ENCODE results near the gene LPCAT1. TPM values are rescaled to one million over a fixed set of nuclear protein-coding genes. Genes with fewer than 3 reads are reported as not detected.
A peak's percentile ranks its signal among the peaks of the same experiment; 100 is the strongest.

The LPCAT1 gene
- total RNA-seq, 1 donor, result 27.1 TPM

- H3K4me3 ChIP-seq (ENCODE audit: low read length), result no peak overlapping the region
- no peaks in the 10 kb centered on the region for H3K9me3 ChIP-seq (ENCODE audit: low read depth, low read length)
- peaks cover 70% of the 10 kb centered on the region for H3K4me1 ChIP-seq (ENCODE audit: insufficient read depth, low read length)
- no peaks in the 10 kb centered on the region for H3K27me3 ChIP-seq (ENCODE audit: insufficient read depth, low read length)
These were observed 19.1 kb downstream of the LPCAT1 start for GRCh38 chr5:1504617-1505016.

GRCh38 chr5:1504069-1504595, 19.6 kb downstream of the LPCAT1 start:
- H3K27me3 ChIP-seq (ENCODE audit: insufficient read depth, low read length), result no peaks in the 10 kb centered on the region
- H3K4me1 ChIP-seq (ENCODE audit: insufficient read depth, low read length), result peaks cover 75% of the 10 kb centered on the region
- H3K4me3 ChIP-seq (ENCODE audit: low read length), result no peak overlapping the region

GRCh38 chr5:1503241-1504068, 20.3 kb downstream of the LPCAT1 start:
- Histone ChIP-seq H3K9me3 (ENCODE audit: low read depth, low read length) (no peaks in the 10 kb centered on the region), H3K4me1 (ENCODE audit: insufficient read depth, low read length) (peaks cover 82% of the 10 kb centered on the region), H3K27me3 (ENCODE audit: insufficient read depth, low read length) (no peaks in the 10 kb centered on the region), H3K4me3 (ENCODE audit: low read length) (no peak overlapping the region)

More at GRCh38 chr5:1504069-1504595, 19.6 kb downstream of the LPCAT1 start:
- no peaks in the 10 kb centered on the region for H3K9me3 ChIP-seq (ENCODE audit: low read depth, low read length)

DNA sequence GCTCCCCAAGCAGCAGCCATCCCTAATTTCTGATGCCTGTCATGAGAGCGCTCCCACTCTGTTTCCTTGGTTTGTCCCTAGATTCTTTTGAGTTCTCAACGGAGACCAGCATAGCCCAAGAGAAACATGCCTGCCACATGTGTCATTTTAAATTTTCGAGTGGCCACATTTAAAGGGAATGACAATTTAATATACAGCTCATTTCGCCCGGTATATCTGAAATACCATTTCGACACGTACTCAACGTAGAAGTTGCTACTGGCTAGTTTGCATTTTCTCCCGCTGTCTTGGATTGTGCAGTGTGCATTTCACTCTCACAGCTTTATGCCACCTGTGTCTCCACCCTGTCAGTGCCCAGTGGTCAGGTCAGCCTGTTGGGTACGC, 21.0 kb downstream of the LPCAT1 start:
- Histone ChIP-seq H3K4me3 (ENCODE audit: low read length) (no peak overlapping the region), H3K4me1 (ENCODE audit: insufficient read depth, low read length) (peaks cover 89% of the 10 kb centered on the region), H3K27me3 (ENCODE audit: insufficient read depth, low read length) (no peaks in the 10 kb centered on the region), H3K9me3 (ENCODE audit: low read depth, low read length) (no peaks in the 10 kb centered on the region)

DNA sequence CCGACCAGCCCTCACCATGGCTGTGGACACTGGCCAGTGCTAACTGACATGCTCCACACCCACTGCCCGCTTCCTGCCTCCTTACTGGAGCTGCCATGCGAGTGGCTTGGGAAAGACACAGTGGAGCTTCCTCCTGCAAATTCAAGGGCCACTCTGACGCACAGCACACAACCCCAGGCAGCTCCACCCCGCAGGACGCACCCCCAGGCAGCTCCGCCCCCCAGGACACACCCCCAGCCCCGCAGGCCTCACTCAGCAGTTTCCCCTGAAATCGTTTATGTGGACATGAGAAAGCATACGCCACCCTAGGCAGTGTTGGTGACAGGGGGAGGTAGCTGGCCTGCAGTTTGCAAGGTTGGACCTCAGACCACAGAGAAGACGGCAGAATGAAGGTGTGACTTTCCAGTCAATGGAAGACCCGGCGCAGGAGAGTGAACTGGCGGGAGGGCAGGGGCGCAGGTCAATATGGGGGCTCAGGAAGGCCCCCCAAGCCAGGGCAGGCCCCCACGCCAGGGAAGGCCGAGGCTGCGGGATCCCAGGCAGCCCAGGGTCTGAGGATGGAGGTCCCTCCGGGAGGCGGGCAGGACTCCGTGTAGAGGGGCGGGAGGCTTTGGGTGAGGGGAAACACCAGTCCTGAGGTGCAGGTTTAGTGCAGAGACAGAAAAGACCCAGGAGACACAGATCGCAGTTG, 21.6 kb downstream of the LPCAT1 start:
- no peaks in the 10 kb centered on the region for H3K27me3 ChIP-seq (ENCODE audit: insufficient read depth, low read length)
- no peaks in the 10 kb centered on the region for H3K9me3 ChIP-seq (ENCODE audit: low read depth, low read length)
- H3K4me3 ChIP-seq (ENCODE audit: low read length), result no peak overlapping the region
- peaks cover 94% of the 10 kb centered on the region for H3K4me1 ChIP-seq (ENCODE audit: insufficient read depth, low read length)

DNA sequence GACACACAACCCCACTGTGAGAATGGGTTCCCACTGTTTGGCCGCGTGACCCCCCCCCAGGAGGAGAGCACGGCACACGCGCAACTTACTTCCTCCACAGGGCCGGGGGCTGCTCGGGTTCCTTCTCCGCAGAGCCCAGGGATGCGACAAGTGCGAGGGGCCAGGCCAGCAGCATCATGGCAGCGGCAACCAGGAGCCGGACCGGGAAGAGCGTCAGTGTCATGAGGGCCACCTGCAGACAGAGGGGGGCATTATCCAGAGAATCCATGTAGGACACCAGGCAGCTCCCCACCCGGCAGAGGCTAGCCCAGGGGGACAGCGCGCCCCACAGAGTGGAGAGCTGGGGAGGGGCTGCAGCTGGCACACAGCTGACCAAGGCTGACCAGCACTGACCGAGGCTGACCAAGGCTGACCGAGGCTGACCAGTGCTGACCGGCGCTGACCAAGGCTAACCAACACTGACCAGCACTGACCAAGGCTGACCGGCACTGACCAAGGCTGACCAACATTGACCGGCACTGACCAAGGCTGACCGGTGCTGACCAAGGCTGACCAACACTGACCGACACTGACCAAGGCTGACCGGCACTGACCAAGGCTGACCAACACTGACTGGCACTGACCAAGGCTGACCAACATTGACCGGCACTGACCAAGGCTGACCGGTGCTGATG, 22.3 kb downstream of the LPCAT1 start:
- Histone ChIP-seq H3K4me3 (ENCODE audit: low read length) (no peak overlapping the region), H3K27me3 (ENCODE audit: insufficient read depth, low read length) (no peaks in the 10 kb centered on the region), H3K9me3 (ENCODE audit: low read depth, low read length) (no peaks in the 10 kb centered on the region), H3K4me1 (ENCODE audit: insufficient read depth, low read length) (peaks cover 97% of the 10 kb centered on the region)

GRCh38 chr5:1500411-1501091, 23.2 kb downstream of the LPCAT1 start:
- Histone ChIP-seq H3K4me3 (ENCODE audit: low read length) (no peak overlapping the region), H3K27me3 (ENCODE audit: insufficient read depth, low read length) (no peaks in the 10 kb centered on the region), H3K4me1 (ENCODE audit: insufficient read depth, low read length) (peaks cover 97% of the 10 kb centered on the region), H3K9me3 (ENCODE audit: low read depth, low read length) (no peaks in the 10 kb centered on the region)

- Histone ChIP-seq H3K4me3 (ENCODE audit: low read length) (no peak overlapping the region), H3K9me3 (ENCODE audit: low read depth, low read length) (no peaks in the 10 kb centered on the region), H3K4me1 (ENCODE audit: insufficient read depth, low read length) (peaks cover 97% of the 10 kb centered on the region), H3K27me3 (ENCODE audit: insufficient read depth, low read length) (no peaks in the 10 kb centered on the region)
These were observed 23.9 kb downstream of the LPCAT1 start for GRCh38 chr5:1499851-1500250.

DNA sequence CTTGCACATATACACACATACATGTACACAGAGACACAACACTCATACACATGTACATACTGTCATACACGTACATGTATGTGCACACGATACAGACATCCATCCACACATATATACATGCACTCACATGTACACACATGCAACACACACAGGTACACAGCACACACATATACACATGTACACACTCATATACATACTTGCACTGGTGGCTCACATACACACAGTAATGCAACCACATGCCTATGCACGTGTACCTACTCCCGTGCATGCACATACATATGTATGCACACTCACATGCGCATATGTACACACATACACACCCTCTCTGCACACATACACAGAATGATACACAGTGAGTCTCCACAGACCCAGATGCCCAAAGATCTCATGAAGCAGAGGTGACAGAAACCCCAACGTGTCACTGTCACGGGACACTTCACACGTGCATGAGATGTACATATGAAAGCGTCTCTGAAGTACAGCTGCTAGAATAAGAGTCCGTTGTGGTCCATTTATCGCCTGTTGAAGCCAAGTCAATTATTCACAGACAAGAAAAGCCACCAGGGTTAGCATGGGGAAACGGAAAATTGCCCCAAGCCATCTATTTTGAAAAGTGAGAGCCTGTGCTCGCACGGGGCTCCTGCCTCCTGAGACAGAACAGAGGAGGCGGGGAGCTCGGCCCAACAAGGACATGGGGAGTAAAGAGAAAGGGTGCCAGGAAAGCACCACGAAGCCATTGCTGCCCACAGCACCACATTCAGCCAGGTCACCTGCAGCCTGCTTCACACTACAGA, 24.9 kb downstream of the LPCAT1 start:
- no peaks in the 10 kb centered on the region for H3K9me3 ChIP-seq (ENCODE audit: low read depth, low read length)
- no peak overlapping the region for H3K4me3 ChIP-seq (ENCODE audit: low read length)
- no peaks in the 10 kb centered on the region for H3K27me3 ChIP-seq (ENCODE audit: insufficient read depth, low read length)
- peaks cover 97% of the 10 kb centered on the region for H3K4me1 ChIP-seq (ENCODE audit: insufficient read depth, low read length)

GRCh38 chr5:1497795-1498622, 25.8 kb downstream of the LPCAT1 start:
- H3K4me3 ChIP-seq (ENCODE audit: low read length), result no peak overlapping the region
- no peaks in the 10 kb centered on the region for H3K9me3 ChIP-seq (ENCODE audit: low read depth, low read length)
- peaks cover 97% of the 10 kb centered on the region for H3K4me1 ChIP-seq (ENCODE audit: insufficient read depth, low read length)

DNA sequence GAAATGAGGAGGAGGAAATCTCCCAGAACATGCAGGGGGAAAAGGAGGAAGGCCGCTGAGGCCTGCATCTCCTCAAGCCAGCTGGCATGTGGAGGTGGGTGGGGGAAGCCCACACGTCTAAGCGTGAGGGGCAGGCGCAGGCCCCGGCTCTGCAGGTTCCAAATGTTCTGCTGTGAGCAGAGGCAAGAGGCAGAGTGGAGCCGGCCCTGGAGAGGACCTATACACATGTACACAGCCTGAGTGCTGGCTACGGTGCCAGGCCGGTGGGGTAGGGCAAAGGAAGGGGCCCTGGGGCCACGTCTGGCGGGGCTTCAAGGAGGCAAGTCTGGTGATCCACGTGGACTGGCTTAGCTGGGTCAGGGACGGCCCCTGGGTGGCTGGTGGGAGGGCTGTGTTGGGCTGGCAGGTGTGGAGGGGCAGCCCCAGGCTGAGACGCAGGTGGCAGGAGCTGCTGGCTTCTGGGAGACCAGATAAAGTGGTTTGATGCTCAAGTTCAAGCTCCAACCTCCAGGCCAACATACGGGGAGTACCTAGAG, 26.4 kb downstream of the LPCAT1 start:
- no peak overlapping the region for H3K4me3 ChIP-seq (ENCODE audit: low read length)
- peaks cover 96% of the 10 kb centered on the region for H3K4me1 ChIP-seq (ENCODE audit: insufficient read depth, low read length)
- H3K9me3 ChIP-seq (ENCODE audit: low read depth, low read length), result no peaks in the 10 kb centered on the region
- no peaks in the 10 kb centered on the region for H3K27me3 ChIP-seq (ENCODE audit: insufficient read depth, low read length)

More at GRCh38 chr5:1497795-1498622, 25.8 kb downstream of the LPCAT1 start:
- H3K27me3 ChIP-seq (ENCODE audit: insufficient read depth, low read length), result no peaks in the 10 kb centered on the region

GRCh38 chr5:1495525-1495897, 28.2 kb downstream of the LPCAT1 start:
- Histone ChIP-seq H3K4me1 (ENCODE audit: insufficient read depth, low read length) (peaks cover 85% of the 10 kb centered on the region), H3K4me3 (ENCODE audit: low read length) (no peak overlapping the region), H3K9me3 (ENCODE audit: low read depth, low read length) (no peaks in the 10 kb centered on the region), H3K27me3 (ENCODE audit: insufficient read depth, low read length) (no peaks in the 10 kb centered on the region)

DNA sequence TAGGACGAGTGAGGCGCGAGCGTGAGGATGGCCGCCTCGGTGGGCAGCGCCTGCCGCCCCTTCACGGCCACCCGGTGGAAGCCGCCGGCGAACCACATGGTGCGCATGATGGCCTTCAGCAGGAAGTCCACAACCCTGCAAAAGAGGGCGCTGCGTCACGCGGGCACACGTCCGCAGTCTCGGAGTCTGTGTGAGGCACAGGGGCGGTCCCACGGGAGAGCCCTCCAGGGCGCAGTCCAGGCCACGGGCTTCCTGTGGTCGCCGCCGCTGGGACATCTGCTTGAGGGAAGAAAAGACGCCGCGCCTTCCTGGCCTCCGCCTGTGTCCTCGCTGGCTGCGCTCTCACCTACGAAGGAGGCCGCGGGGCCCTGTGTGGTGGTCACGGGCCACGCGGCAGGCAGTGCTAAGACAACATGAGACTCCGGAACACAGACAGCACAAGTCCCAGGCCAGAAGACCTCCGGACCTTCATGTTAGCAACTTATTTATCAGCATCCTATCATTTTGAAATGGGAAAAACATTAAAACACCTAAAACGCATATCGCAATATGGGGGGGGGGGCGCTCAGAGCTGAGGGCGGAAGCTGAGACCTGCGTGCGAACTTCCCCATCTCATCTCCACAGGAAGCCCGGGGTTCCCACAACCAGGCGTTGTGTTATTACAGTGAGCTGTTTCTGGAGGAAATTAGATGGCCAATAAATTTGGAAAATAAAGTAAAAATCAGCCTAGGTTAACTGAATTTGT, 28.8 kb downstream of the LPCAT1 start:
- Histone ChIP-seq H3K27me3 (ENCODE audit: insufficient read depth, low read length) (no peaks in the 10 kb centered on the region), H3K4me1 (ENCODE audit: insufficient read depth, low read length) (peaks cover 88% of the 10 kb centered on the region), H3K9me3 (ENCODE audit: low read depth, low read length) (no peaks in the 10 kb centered on the region), H3K4me3 (ENCODE audit: low read length) (peak overlapping the region; percentile 18)
